Glomerular visceral epithelial cell (primary cell): ENCODE data around the gene PPP2R2D.
"Not testable (repeated sequence)": the region's sequence is repeated elsewhere in the genome, so short reads cannot be mapped to it uniquely, and the experiment has no call there.

Experiments
- DNase-seq: peaks from one replicate; pipeline ENCODE4 v3.0.0-alpha.2; 2016; ENCODE audit errors: extremely low spot score

Gene PPP2R2D

DNA sequence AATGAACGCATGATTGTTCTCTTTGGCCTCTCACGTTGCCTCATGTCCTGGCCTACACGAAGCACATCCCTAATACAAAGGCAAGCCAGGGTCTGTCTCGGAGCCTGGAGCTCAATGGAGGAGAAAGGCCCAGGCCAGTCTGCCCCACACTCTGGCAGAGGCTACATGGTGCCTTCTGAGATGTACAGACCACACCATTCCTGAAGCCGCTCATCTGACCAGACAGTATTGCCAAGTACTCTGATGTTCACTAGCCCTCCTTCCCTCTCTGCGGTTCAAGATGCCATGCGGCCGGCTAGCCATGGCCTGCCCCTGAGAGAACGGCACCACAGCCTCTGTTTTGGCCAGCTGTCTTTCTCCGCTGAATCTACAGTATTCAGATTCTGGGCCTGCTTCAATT, 75.0 kb downstream of the PPP2R2D start:
- no peak for DNase-seq

DNA sequence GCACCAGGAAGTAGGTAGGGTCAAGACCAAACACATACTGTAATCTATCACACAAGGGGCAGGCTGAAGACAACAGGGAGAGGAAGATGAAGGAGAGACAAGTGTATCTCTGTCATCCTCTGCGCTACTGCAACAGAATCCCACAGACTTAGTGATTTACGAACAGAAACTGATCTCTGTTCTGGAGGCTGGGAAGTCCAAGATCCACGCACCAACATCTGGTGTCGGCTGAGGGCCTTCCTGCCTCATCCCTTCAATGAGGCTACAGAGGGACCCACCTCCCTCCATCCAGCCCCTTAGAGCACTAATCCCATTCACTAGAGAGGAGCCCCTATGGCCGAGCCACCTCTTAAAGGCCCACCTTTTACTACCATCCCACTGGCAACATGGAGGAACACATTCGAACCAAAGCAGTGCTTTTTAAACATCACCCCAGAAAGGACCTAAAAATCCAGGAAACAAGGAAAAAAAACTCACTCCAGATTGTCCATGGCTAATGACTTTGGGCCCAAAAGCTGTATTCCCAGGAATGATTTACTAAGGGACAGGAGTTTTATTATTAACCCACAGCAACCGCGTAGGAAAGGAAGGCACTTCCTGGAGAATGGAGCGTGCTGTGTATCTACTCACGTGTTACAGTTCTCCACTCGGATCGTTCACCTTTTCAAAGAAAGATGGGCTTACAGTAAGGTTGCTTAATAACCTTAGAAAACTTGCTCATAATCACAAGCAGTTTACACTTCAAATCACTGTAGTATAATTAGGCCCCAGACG, 76.7 kb downstream of the PPP2R2D start:
- peak; percentile 71 for DNase-seq

DNA sequence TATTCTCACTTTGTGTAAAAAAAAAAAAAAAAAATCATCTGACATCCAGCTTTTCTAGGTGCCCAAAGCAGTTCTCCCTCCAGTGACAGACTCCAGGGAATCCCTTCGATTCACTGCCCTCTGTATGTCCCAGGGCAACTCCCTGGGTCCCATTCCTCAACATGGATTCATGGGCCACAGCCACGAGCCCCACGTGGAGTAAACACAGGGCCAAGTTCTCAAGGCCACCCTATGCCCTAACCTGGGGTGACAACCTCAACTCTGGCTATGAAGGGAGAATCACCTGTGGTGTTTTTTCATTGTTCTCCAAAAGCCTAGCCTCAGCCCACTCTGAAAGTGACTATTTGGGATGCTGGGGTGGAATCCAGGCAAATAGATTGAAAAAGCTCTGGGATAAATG, 77.6 kb downstream of the PPP2R2D start:
- DNase-seq, result no peak

DNA sequence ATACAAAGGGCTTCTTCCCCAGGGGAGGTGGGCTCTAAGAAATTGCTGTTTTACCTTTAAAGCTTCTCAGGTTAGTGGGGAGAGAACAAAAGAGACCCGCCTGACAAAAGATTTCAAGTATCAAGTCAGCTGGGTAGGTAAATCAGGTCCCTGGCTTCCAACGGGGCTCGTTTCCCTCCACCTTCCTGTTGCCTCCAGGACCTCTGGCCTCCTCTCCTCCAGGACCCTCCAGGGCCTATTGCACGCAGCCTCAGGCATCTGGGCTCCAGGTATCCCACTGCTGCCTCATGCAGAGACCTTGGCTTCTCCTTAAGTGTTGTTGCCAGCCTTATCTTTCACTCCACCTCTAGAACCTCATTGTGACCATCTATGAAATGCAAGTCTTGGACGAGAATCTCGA, 78.0 kb downstream of the PPP2R2D start:
- no peak for DNase-seq

DNA sequence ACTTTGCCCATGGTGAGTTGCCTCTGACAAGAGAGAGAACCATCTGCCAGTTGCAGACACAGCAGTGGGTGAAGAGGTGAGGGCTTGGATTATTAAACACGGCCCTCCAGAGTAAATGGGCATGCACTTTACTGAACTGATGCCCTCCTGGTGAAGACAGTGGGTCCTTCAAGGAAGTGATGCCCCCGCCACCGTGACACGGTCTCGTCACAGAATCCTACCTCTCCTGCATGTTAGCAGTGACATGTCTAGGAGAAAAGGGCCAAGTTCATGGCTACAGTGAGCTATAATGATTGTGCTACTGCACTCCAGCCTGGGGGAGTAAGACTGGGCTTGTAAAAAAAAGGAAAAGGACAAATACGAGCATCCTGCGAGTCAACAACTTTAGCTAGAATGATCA, 78.5 kb downstream of the PPP2R2D start:
- no peak for DNase-seq

DNA sequence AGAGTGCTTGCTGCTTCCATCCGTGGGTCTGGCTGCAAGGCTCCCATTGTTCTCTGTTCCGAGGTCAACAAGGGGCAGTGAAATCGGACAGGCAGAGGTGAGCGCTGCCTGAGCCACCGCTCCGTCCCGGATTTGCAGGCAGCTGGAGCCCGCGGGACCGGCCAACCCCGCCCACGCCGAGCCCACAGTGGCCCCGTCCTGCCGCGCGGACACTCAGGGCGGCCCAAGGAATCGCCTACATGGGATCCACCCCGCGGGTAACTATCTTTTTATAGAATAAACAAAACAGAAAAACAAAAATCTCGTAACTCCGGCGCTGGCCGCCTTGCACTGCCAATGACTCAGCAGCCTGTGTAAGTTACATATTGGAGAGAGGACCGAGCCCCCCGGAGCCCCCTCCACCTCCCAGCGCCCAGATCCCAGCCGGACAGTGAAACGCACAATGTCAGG, 79.0 kb downstream of the PPP2R2D start:
- peak; percentile 25 for DNase-seq

DNA sequence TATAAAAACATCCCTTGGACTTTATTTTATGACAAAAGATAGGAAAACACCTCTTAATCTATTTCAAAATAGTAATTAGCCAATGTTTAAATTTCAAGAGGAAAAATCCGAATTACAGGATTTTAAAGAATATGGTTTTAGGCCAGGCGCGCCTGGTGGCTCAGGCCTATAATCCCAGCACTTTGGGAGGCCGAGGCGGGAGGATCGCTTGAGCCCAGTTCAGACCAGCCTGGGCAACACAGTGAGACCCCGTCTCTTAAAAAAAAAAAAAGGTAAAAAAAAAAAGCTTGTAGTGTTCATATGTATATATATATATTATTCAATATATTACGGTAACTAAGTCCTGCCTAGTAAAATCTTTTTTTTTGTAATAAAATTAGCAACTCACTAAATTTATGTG, 79.5 kb downstream of the PPP2R2D start:
- no peak for DNase-seq

DNA sequence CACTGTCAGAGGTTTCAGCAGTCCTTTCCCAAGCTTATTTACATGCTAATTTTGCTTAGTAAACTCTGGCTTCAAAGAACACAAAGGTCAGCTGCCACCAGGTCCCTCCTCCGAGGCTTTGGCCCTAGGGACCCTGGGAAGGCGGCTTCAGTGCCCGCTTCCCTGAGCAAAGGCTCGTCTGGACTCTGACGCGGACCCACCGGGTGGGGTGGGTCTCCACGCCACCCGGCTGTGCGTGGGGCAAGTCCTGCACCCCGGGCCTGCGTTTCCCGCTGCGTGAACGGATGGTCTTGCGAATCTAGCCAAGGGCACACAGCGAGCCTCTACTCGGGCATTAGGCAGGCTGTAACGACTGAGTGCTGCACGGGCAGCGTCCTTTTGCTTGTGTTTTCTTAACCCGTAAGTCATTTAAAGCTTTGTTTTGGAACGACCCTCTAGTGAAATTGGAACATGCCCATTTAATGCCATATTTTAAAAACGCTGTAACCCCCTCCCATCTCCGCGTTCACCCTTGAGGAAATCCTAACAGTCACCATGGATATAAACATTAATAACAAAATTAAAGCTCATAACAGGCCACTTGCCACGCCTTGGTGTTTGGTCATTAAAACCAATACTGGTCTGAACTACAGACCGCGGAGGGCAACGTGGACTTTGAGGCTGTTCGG, 80.1 kb downstream of the PPP2R2D start:
- no peak for DNase-seq

DNA sequence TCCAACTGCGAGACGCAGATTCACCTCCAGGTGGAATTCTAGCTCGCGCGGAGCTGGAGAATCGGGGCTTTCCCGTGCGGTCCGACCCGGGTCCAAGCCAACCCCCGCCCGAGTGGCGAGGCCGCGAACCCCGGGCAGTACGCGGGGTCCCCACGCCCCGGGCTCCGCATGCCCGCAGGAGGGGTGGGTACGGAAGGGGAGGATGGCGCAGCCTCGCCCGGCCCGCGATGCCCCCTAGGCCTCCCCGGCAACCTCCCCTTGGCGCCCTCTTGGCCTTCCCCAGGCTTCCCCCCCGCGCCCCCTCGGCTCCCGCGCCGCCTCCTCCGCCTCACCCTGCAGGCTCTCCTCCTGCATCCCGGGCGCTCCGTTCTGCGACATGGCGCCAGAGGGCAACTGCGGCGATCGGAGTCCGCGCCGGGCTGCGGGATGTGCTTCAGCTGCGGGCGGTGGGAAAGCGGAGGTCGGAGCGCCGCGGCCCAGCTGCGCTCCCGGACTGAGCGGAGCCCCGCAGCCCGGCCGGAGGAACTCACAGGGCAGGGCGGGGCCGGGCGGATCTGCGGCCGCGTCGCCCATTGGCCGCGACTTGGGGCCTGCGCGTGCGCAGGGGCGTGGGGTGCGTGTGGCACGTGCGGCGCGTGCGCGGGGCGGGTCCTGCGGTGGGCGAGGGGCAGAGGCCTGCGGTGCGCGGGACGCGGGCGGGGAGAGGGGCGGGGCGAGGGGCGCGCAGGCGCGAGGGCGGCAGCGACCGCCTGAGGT, 80.8 kb downstream of the PPP2R2D start, which contains the start of gene BNIP3:
Gene BNIP3, minus strand, starts transcription at position 495 of the 756 bp plus-strand sequence. Its CDS starts 117 bp downstream, at position 378.
- peak; percentile 96 for DNase-seq

DNA sequence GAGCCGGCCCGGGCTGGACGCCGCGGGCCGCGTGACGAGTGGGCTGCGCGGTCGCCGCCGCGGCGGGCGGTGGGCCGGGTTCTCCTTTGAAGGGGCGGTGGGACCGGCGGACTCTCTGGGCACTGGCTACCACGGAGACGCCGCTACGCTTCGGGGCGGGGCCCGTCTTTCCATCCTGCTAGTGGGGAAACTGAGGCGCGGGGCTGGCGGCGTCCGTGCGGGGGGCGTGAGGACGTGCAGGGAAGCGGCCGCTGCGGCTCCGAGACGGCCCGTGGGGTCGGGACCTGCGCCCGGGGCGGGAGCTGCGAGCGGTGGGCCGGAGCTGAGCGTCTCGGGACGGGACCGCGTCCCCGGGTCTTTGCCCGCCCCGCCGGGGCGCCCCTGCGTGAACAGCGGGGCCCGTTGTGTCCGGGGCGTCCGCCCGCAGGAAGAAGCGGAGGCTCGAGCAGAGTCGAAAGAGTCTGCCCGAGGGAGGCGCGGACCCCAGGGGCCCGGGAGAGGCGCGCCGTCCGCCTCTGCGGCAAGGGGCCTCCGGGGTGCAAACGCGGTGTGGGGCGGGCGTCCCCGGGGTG, 81.5 kb downstream of the PPP2R2D start:
- DNase-seq, result no peak

DNA sequence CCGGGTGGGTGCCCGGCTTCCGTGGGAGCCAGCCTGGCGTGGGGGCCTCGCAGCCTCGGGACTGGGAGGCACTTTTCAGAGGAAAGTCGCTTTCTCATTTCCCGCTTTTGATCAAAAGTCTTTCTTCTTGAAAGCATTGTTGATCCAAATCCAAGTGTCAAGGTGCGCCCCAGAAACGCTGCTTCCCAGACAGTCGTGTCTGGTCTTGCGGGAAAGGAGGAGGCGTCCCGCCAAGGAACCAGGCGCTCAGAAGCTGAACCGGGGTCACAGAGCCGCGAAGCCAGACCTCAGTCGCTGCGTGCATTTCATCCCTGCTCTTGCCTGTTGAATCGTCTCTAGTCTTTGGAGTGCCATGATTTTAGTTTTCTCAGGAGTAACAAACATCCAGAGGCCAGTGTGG, 82.0 kb downstream of the PPP2R2D start:
- DNase-seq, result no peak

DNA sequence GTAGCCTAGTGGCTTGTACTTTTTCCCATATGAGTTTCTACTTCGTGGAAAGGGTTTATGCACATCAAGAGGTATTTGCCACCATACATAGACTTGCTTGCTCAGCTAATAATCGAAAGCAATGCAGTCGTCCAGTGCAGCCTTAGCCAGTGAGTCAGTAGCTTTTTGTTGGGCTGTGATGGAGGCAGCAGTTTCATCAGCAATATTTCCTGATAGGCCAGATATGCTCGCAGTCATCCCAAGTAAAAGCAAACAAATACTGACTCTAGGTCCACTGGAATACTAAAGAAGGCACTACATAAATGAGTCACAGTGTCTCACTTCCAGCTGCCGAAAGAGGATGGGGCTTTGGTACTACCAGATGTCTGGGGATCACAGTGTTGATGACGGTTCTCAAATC, 83.0 kb downstream of the PPP2R2D start:
- peak; percentile 35 for DNase-seq

DNA sequence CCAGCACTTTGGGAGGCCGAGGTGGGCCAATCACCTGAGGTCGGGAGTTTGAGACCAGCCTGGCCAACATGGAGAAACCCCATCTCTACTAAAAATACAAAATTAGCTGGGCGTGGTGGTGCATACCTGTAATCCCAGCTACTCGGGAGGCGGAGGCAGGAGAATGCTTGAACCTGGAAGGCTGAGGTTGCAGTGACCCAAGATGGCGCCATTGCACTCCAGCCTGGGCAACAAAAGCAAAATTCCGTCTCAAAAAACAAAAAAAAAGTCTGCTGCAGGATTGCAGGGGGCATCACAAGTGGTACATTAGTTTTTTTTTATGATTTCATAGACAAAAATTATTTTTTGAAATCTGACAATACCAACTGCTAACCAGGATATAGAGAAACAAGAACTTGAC, 86.0 kb downstream of the PPP2R2D start:
- DNase-seq, result not testable (repeated sequence)

DNA sequence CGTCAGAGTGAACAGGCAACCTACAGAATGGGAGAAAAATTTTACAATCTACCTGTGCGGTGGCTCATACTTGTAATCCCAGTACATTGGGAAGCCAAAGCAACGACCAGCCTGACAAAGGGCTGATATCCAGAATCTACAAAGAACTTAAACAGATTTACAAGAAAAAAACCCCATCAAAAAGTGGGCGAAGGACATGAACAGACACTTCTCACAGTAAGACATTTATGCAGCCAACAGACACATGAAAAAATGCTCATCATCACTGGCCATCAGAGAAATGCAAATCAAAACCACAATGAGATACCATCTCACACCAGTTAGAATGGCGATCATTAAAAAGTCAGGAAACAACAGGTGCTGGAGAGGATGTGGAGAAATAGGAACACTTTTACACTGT, 86.5 kb downstream of the PPP2R2D start:
- DNase-seq, result not testable (repeated sequence)

DNA sequence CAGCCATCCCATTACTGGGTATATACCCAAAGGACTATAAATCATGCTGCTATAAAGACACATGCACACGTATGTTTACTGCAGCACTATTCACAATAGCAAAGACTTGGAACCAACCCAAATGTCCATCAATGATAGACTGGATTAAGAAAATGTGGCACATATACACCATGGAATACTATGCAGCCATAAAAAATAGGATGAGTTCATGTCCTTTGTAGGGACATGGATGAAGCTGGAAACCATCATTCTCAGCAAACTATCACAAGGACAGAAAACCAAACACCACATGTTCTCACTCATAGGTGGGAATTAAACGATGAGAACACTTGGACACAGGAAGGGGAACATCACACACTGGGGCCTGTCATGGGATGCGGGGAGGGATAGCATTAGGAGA, 87.0 kb downstream of the PPP2R2D start:
- DNase-seq, result not testable (repeated sequence)

DNA sequence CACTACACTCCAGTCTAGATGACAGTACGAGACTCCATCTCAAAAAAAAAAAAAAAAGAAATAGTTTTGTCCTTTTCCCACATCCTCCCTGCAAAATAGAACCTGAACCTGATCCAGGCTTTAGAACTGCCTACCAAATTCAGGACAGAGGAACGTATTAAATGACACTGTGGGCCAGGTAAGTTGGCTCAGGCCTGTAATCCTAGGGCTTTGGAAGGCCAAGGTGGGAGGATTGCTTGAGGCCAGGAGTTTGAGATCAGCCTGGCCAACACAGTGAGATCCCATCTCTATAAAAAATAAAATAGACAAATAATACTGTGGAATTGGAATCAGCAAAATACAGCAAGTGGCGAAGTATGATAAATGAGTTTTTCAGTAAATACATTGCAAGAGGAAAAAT, 90.9 kb downstream of the PPP2R2D start:
- no peak for DNase-seq

DNA sequence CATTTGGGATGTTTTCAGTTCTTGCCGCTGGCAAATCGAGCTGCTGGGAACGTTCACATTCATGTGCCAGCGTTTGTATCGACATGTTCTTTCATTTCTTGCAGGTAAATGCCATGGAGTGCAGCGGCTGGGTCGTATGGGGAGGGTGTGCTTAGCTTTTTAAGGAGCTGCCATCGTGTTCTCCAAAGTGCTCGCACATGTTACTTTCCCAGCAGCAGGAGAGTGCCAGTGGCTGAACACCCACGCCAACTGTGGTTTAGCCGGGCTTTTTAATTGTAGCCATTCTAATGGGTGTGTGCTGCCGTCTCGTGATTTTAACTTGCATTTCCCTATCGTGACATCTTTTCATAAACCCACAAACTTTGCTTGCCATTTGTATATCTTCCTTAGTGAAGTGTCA, 92.5 kb downstream of the PPP2R2D start:
- no peak for DNase-seq

DNA sequence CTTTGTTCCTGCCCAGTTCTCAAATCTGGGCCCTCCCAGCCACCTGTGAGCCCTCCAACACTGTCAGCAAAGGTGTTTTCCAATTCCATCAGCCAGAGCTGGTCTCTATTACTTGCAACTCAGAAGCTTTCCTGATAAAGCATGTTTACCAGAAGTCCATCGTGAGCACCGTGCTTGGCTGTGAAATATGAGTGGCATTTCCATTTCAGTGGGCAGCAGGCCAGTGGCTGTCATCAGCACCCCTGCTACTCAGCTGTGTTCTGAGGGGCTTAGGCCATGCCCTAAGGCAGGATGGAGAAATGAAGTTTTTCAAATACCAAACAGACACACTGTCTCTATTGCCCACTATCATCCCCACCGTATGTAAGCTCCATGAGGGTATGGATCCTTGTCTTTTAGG, 93.6 kb downstream of the PPP2R2D start:
- no peak for DNase-seq

DNA sequence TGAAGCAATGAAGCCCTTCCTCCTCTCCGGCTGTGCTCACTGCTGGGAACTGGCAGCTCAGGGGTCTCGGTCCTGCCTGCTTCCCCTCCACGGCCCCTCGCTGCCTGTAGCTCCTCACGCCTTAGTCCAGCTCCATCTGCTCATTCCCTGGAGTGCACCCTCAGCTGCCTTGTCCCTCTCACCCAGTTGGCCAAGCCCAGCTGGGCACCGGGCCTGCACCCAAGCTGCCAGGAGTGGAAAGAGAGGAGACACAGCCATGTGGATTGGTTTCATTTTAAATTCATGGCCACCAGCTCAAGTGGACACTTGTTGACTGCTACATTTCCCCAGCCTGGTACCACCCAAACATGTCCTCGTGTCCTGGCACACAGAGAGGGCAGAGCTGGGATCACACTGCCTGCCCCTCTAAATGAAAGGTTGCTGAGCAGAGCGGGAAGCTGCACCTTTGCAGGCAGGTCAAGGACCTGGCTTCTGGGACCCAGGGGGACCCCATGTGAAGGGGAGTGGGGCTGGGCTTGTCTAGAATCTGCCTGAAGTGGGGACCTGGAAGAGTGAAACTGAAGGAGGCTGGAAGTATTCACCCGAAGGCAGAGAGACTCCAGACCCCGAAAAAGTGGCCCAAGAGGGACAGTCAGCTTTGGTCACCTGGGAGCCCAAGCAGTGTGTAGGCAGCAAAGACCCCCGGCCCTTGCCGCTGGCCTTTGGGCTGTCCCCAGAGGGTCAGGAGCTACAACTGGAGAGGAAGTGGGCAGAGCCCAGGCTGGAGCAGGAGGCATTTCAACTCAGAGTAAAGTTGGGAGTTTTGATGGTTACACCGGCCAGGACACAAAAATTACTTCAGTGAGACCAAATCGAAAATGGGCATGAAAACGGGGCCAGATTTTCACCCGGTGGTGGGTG, 95.9 kb downstream of the PPP2R2D start:
- no peak for DNase-seq

DNA sequence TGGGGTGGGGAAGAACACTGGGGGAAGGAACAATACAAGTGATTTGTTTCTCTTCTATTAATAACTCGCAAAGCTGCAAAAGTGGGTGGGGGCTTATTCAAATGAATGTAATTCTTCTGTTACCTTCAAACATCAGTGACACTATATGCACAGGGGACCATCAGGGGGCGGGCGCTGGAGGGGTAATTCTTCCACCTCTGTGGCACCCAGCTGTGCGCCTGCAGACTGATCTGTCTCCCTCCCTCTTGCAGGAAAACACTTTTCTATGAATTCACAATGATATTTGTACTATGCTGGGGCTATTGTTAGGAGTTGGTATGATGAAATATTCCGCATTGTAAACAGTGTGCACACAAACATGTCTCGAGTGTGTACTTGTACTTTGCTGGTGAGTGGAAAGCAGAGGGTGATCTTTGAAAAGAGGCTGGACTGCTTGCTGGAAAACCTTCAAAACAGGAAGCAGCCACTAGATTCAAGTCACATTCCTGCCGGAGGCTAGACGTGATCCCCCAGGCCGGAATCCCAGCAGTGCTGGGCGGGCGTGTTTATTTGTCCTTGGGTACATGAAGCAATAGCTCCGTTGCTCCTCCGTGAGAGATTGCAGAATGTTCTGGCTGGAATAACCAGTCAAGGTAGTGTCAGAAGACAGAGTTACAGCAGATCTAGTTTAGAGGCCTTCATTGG, 96.7 kb downstream of the PPP2R2D start:
- no peak for DNase-seq
